ENCODE data around the gene MYO5B. TPM values are rescaled to one million over a fixed set of nuclear protein-coding genes. Genes with fewer than 3 reads are reported as not detected.

The MYO5B gene
- total RNA-seq, 1 experiment from 2014 or later: 32.1 TPM

DNA sequence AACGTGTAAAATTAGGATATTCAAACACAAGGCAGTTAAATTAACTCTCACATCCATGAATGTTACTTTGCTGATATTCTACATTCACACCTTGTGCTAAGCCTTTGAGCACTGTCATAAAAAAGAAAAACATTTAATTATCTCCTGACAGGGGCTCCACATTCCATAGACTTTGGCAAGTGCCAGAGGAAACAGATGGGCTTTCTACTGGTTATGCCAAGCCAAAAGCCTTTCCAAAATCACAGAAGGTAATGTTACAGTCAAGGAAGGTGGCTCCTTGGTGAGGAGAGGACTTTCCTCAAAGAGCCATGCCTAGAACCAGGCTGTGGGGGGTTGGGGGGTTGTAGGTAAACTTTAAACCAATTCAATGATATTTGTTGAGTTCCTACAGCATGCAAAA, 12.4 kb downstream of the MYO5B start:
- intact Hi-C loops (cut with micrococcal nuclease): no loop called here
- H3K9me2 ChIP-seq (ENCODE audit: insufficient read depth): no peaks in the 10 kb centered on the region
- H3K27me3 ChIP-seq (ENCODE audit: insufficient read depth, low read length): no peaks in the 10 kb centered on the region
- POLR2A ChIA-PET: no interaction called here
- RAD21 ChIA-PET (ENCODE audit: low non-redundant PET in 1 of 2, low total read pairs in 2 of 2, uncharacterized antibody in 2 of 2, unreplicated experiment in 2 of 2): no interaction called here
- H3K9me3 ChIP-seq (ENCODE audit: control insufficient read depth in 1 of 2, insufficient read depth in 1 of 2, low read depth in 1 of 2, low read length in 2 of 2): no peaks in the 10 kb centered on the region
- no peak overlapping the region for H3K9ac ChIP-seq (ENCODE audit: low read length)
- H3K79me2 ChIP-seq (ENCODE audit: insufficient read depth, low read length): no peaks in the 10 kb centered on the region
- H3K4me2 ChIP-seq (ENCODE audit: low read length): no peak overlapping the region
- H3K27ac ChIP-seq (ENCODE audit: low read depth, low read length): no peak overlapping the region
- H3K4me1 ChIP-seq (ENCODE audit: control insufficient read depth in 1 of 2, insufficient read depth in 2 of 2, low read length in 2 of 2): peaks cover 11 to 17% of the 10 kb centered on the region in 2 experiments; a peak in 3 of 4 replicates
- ATAC-seq (no peak), DNase-seq (ENCODE audit: low read depth, low spot score) (no peak)
- BruUV-seq (replicated peaks): no TSS peak
- no peak overlapping the region for H2AFZ ChIP-seq (ENCODE audit: low read depth, low read length, poor library complexity, severe bottlenecking)
- no peaks in the 10 kb centered on the region for H4K20me1 ChIP-seq (ENCODE audit: insufficient read depth)
- no peak overlapping the region for H3K4me3 ChIP-seq (replicated peaks in 1 of 2; ENCODE audit: low read depth in 1 of 2, low read length in 2 of 2)
- TF ChIP-seq SIN3A (IDR thresholded peaks at IDR 0.05; ENCODE audit: low read depth) (no peak), EZH2 (IDR thresholded peaks at IDR 0.05) (no peak), EGR1 (IDR thresholded peaks at IDR 0.05; ENCODE audit: low read depth) (no peak), JUND (IDR thresholded peaks at IDR 0.05) (no peak), ELF1 (IDR thresholded peaks at IDR 0.05; ENCODE audit: borderline replicate concordance, low read depth) (no peak), POLR2AphosphoS5 (IDR thresholded peaks at IDR 0.05; ENCODE audit: low read depth, low read length) (no peak), CBX3 (IDR thresholded peaks at IDR 0.05; ENCODE audit: low read depth) (no peak), SP1 (IDR thresholded peaks at IDR 0.05; ENCODE audit: low read depth) (no peak), CEBPB (IDR thresholded peaks at IDR 0.05; ENCODE audit: low read depth) (no peak), FOSL1 (IDR thresholded peaks at IDR 0.05; ENCODE audit: low read depth) (no peak), EZH2phosphoT487 (IDR thresholded peaks at IDR 0.05; ENCODE audit: borderline replicate concordance) (no peak), RAD21 (IDR thresholded peaks at IDR 0.05; ENCODE audit: low read depth) (no peak), TCF7L2 (IDR thresholded peaks at IDR 0.05; ENCODE audit: borderline replicate concordance, extremely low read depth, insufficient read depth, insufficient read length) (no peak), ZNF274 (IDR thresholded peaks at IDR 0.05; ENCODE audit: low read depth, low read length) (no peak), POLR2A (IDR thresholded peaks at IDR 0.05; ENCODE audit: borderline replicate concordance, extremely low read depth, insufficient read depth, insufficient read length) (no peak), ZFX (IDR thresholded peaks at IDR 0.05) (no peak)
- TF ChIP-seq, protein P1, sequence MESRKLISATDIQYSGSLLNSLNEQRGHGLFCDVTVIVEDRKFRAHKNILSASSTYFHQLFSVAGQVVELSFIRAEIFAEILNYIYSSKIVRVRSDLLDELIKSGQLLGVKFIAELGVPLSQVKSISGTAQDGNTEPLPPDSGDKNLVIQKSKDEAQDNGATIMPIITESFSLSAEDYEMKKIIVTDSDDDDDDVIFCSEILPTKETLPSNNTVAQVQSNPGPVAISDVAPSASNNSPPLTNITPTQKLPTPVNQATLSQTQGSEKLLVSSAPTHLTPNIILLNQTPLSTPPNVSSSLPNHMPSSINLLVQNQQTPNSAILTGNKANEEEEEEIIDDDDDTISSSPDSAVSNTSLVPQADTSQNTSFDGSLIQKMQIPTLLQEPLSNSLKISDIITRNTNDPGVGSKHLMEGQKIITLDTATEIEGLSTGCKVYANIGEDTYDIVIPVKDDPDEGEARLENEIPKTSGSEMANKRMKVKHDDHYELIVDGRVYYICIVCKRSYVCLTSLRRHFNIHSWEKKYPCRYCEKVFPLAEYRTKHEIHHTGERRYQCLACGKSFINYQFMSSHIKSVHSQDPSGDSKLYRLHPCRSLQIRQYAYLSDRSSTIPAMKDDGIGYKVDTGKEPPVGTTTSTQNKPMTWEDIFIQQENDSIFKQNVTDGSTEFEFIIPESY (IDR thresholded peaks at IDR 0.05; ENCODE audit: extremely low read depth, insufficient replicate concordance, low read length): no peak
- TF ChIP-seq, protein P2, sequence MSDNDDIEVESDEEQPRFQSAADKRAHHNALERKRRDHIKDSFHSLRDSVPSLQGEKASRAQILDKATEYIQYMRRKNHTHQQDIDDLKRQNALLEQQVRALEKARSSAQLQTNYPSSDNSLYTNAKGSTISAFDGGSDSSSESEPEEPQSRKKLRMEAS (IDR thresholded peaks at IDR 0.05): no peak
- TF ChIP-seq, protein P3, sequence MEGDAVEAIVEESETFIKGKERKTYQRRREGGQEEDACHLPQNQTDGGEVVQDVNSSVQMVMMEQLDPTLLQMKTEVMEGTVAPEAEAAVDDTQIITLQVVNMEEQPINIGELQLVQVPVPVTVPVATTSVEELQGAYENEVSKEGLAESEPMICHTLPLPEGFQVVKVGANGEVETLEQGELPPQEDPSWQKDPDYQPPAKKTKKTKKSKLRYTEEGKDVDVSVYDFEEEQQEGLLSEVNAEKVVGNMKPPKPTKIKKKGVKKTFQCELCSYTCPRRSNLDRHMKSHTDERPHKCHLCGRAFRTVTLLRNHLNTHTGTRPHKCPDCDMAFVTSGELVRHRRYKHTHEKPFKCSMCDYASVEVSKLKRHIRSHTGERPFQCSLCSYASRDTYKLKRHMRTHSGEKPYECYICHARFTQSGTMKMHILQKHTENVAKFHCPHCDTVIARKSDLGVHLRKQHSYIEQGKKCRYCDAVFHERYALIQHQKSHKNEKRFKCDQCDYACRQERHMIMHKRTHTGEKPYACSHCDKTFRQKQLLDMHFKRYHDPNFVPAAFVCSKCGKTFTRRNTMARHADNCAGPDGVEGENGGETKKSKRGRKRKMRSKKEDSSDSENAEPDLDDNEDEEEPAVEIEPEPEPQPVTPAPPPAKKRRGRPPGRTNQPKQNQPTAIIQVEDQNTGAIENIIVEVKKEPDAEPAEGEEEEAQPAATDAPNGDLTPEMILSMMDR (IDR thresholded peaks at IDR 0.05 in 2 of 3, conservative IDR thresholded peaks at IDR 0.05 in 1 of 3; ENCODE audit: borderline replicate concordance in 1 of 3, insufficient read depth in 1 of 3, low read depth in 2 of 3, low read length in 2 of 3): no peak
- TF ChIP-seq, protein P4, sequence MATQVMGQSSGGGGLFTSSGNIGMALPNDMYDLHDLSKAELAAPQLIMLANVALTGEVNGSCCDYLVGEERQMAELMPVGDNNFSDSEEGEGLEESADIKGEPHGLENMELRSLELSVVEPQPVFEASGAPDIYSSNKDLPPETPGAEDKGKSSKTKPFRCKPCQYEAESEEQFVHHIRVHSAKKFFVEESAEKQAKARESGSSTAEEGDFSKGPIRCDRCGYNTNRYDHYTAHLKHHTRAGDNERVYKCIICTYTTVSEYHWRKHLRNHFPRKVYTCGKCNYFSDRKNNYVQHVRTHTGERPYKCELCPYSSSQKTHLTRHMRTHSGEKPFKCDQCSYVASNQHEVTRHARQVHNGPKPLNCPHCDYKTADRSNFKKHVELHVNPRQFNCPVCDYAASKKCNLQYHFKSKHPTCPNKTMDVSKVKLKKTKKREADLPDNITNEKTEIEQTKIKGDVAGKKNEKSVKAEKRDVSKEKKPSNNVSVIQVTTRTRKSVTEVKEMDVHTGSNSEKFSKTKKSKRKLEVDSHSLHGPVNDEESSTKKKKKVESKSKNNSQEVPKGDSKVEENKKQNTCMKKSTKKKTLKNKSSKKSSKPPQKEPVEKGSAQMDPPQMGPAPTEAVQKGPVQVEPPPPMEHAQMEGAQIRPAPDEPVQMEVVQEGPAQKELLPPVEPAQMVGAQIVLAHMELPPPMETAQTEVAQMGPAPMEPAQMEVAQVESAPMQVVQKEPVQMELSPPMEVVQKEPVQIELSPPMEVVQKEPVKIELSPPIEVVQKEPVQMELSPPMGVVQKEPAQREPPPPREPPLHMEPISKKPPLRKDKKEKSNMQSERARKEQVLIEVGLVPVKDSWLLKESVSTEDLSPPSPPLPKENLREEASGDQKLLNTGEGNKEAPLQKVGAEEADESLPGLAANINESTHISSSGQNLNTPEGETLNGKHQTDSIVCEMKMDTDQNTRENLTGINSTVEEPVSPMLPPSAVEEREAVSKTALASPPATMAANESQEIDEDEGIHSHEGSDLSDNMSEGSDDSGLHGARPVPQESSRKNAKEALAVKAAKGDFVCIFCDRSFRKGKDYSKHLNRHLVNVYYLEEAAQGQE (IDR thresholded peaks at IDR 0.05; ENCODE audit: low read depth): no peak
- no peaks in the 10 kb centered on the region for H3K36me3 ChIP-seq (ENCODE audit: control insufficient read depth in 1 of 2, insufficient read depth in 2 of 2, low read length in 2 of 2)
- CTCF ChIA-PET: no interaction called here
